Dendritic cell treated with granulocyte-macrophage colony-stimulating factor and Interleukin-4, amounts not matched to agents 40 ng/mL and 50 ng/mL, for 4 days (primary cell): ENCODE data around the gene NHSL2.

ENCODE experiments used
- H3K27ac Mint-ChIP-seq: one replicate; pipeline ENCODE4 v1.8.0; 2022; ENCODE audit warnings: mild to moderate bottlenecking, mixed read lengths
- H3K27me3 Mint-ChIP-seq: one replicate; pipeline ENCODE4 v1.8.0; 2022; ENCODE audit warnings: mild to moderate bottlenecking, mixed read lengths
- H3K36me3 Mint-ChIP-seq: one replicate; pipeline ENCODE4 v1.8.0; 2022; ENCODE audit warnings: low read depth, mixed read lengths
- H3K4me1 Mint-ChIP-seq: one replicate; pipeline ENCODE4 v1.8.0; 2022; ENCODE audit warnings: low read depth, mixed read lengths
- H3K4me3 Mint-ChIP-seq: one replicate; pipeline ENCODE4 v1.8.0; 2022; ENCODE audit warnings: mild to moderate bottlenecking, moderate library complexity, mixed read lengths
- H3K9me3 Mint-ChIP-seq: one replicate; pipeline ENCODE4 v1.8.0; 2022; ENCODE audit warnings: mixed read lengths
- intact Hi-C: fragments of 100-400 bp; cut with micrococcal nuclease; formaldehyde crosslinking; loops from one replicate; pipeline ENCODE4 v1.15.0; 2022

Gene NHSL2

GRCh38 chrX:72040506-72040905, 129.9 kb downstream of the NHSL2 start:
- no peaks in the 10 kb centered on the region for H3K27me3 Mint-ChIP-seq
- H3K9me3 Mint-ChIP-seq, result no peaks in the 10 kb centered on the region
- no peaks in the 10 kb centered on the region for H3K36me3 Mint-ChIP-seq
- peaks cover 15% of the 10 kb centered on the region for H3K4me1 Mint-ChIP-seq
- H3K4me3 Mint-ChIP-seq, result no peak overlapping the region
- intact Hi-C loops, result no loop called here
- H3K27ac Mint-ChIP-seq, result no peak overlapping the region

GRCh38 chrX:72041176-72041575, 130.5 kb downstream of the NHSL2 start:
- H3K27me3 Mint-ChIP-seq, result no peaks in the 10 kb centered on the region
- H3K36me3 Mint-ChIP-seq, result no peaks in the 10 kb centered on the region
- no peaks in the 10 kb centered on the region for H3K9me3 Mint-ChIP-seq
- peaks cover 15% of the 10 kb centered on the region for H3K4me1 Mint-ChIP-seq
- H3K4me3 Mint-ChIP-seq, result no peak overlapping the region
- H3K27ac Mint-ChIP-seq, result no peak overlapping the region
- intact Hi-C loops, result no loop called here

- no peaks in the 10 kb centered on the region for H3K9me3 Mint-ChIP-seq
- H3K27ac Mint-ChIP-seq, result peak overlapping the region; percentile 4
- H3K4me1 Mint-ChIP-seq, result peaks cover 15% of the 10 kb centered on the region
- intact Hi-C loops, result no loop called here
- H3K4me3 Mint-ChIP-seq, result no peak overlapping the region
- H3K36me3 Mint-ChIP-seq, result no peaks in the 10 kb centered on the region
- H3K27me3 Mint-ChIP-seq, result no peaks in the 10 kb centered on the region
Observed at GRCh38 chrX:72041871-72042851, 131.5 kb downstream of the NHSL2 start.

- H3K4me3 Mint-ChIP-seq, result no peak overlapping the region
- H3K36me3 Mint-ChIP-seq, result no peaks in the 10 kb centered on the region
- H3K9me3 Mint-ChIP-seq, result no peaks in the 10 kb centered on the region
- intact Hi-C loops, result no loop called here
- no peaks in the 10 kb centered on the region for H3K27me3 Mint-ChIP-seq
- H3K27ac Mint-ChIP-seq, result no peak overlapping the region
- peaks cover 15% of the 10 kb centered on the region for H3K4me1 Mint-ChIP-seq
Observed at GRCh38 chrX:72042852-72043248, 132.2 kb downstream of the NHSL2 start.

- Mint-ChIP-seq H3K4me3 (no peak overlapping the region), H3K27ac (no peak overlapping the region), H3K9me3 (peaks cover 3% of the 10 kb centered on the region), H3K36me3 (no peaks in the 10 kb centered on the region), H3K27me3 (no peaks in the 10 kb centered on the region), H3K4me1 (peaks cover 17% of the 10 kb centered on the region)
- intact Hi-C loops, result no loop called here
Observed at GRCh38 chrX:72043636-72044035, 133.0 kb downstream of the NHSL2 start.

- intact Hi-C loops, result no loop called here
- Mint-ChIP-seq H3K27ac (no peak overlapping the region), H3K36me3 (no peaks in the 10 kb centered on the region), H3K27me3 (no peaks in the 10 kb centered on the region), H3K4me1 (peaks cover 29% of the 10 kb centered on the region), H3K9me3 (peaks cover 8% of the 10 kb centered on the region), H3K4me3 (no peak overlapping the region)
Observed at GRCh38 chrX:72045141-72045540, 134.5 kb downstream of the NHSL2 start.

GRCh38 chrX:72045552-72046277, 135.1 kb downstream of the NHSL2 start:
- Mint-ChIP-seq H3K27me3 (no peaks in the 10 kb centered on the region), H3K4me3 (no peak overlapping the region), H3K9me3 (peaks cover 8% of the 10 kb centered on the region), H3K36me3 (no peaks in the 10 kb centered on the region), H3K27ac (no peak overlapping the region), H3K4me1 (peaks cover 31% of the 10 kb centered on the region)
- intact Hi-C loops, result no loop called here

- H3K4me3 Mint-ChIP-seq, result no peak overlapping the region
- H3K9me3 Mint-ChIP-seq, result peaks cover 8% of the 10 kb centered on the region
- peaks cover 31% of the 10 kb centered on the region for H3K4me1 Mint-ChIP-seq
- no peaks in the 10 kb centered on the region for H3K36me3 Mint-ChIP-seq
- no peak overlapping the region for H3K27ac Mint-ChIP-seq
- intact Hi-C loops, result no loop called here
- H3K27me3 Mint-ChIP-seq, result no peaks in the 10 kb centered on the region
Observed at GRCh38 chrX:72046447-72046846, 135.8 kb downstream of the NHSL2 start.

- no peak overlapping the region for H3K4me3 Mint-ChIP-seq
- no peaks in the 10 kb centered on the region for H3K36me3 Mint-ChIP-seq
- H3K9me3 Mint-ChIP-seq, result peaks cover 8% of the 10 kb centered on the region
- H3K4me1 Mint-ChIP-seq, result peaks cover 27% of the 10 kb centered on the region
- H3K27me3 Mint-ChIP-seq, result peaks cover 1% of the 10 kb centered on the region
- H3K27ac Mint-ChIP-seq, result no peak overlapping the region
- intact Hi-C loops, result no loop called here
Observed at GRCh38 chrX:72048510-72049455, 138.1 kb downstream of the NHSL2 start.

GRCh38 chrX:72050011-72050410, 139.4 kb downstream of the NHSL2 start:
- Mint-ChIP-seq H3K27ac (no peak overlapping the region), H3K4me1 (peaks cover 23% of the 10 kb centered on the region), H3K27me3 (peaks cover 3% of the 10 kb centered on the region), H3K9me3 (peaks cover 8% of the 10 kb centered on the region), H3K4me3 (no peak overlapping the region), H3K36me3 (no peaks in the 10 kb centered on the region)
- intact Hi-C loops, result no loop called here

- Mint-ChIP-seq H3K9me3 (peaks cover 8% of the 10 kb centered on the region), H3K27me3 (peaks cover 3% of the 10 kb centered on the region), H3K36me3 (no peaks in the 10 kb centered on the region), H3K4me3 (no peak overlapping the region), H3K27ac (no peak overlapping the region), H3K4me1 (peaks cover 23% of the 10 kb centered on the region)
- intact Hi-C loops, result no loop called here
Observed at GRCh38 chrX:72051589-72051988, 140.9 kb downstream of the NHSL2 start.

GRCh38 chrX:72052415-72053090, 141.9 kb downstream of the NHSL2 start:
- intact Hi-C loops, result no loop called here
- Mint-ChIP-seq H3K4me1 (peaks cover 31% of the 10 kb centered on the region), H3K27ac (no peak overlapping the region), H3K9me3 (peaks cover 8% of the 10 kb centered on the region), H3K36me3 (no peaks in the 10 kb centered on the region), H3K4me3 (no peak overlapping the region), H3K27me3 (peaks cover 3% of the 10 kb centered on the region)

GRCh38 chrX:72053508-72053907, 142.9 kb downstream of the NHSL2 start:
- Mint-ChIP-seq H3K27me3 (peaks cover 3% of the 10 kb centered on the region), H3K4me1 (peaks cover 32% of the 10 kb centered on the region), H3K4me3 (no peak overlapping the region), H3K36me3 (no peaks in the 10 kb centered on the region), H3K9me3 (peaks cover 6% of the 10 kb centered on the region), H3K27ac (no peak overlapping the region)
- intact Hi-C loops, result no loop called here
